IPS DF 6.9 (cell line): Measurements from ENCODE around the gene PNMA6E.

ENCODE experiments used
- DNase-seq: peaks from one replicate; pipeline ENCODE4 v3.0.0-alpha.2; 2013; ENCODE audit warnings: low read depth, low spot score
- H3K27ac ChIP-seq: one replicate; pipeline ENCODE4 v1.5.1; 2013; ENCODE audit warnings: low read length, control low read depth
- H3K27me3 ChIP-seq: 2 replicates; pipeline ENCODE4 v1.6.1; 2013; ENCODE audit warnings: mild to moderate bottlenecking, low read length; ENCODE audit not compliant: control insufficient read depth, insufficient read depth
- H3K36me3 ChIP-seq: 2 replicates; pipeline ENCODE4 v1.6.1; 2013; ENCODE audit warnings: low read length; ENCODE audit not compliant: control insufficient read depth, insufficient read depth
- H3K4me1 ChIP-seq: 2 replicates; pipeline ENCODE4 v1.6.1; 2013; ENCODE audit warnings: low read length; ENCODE audit not compliant: control insufficient read depth, insufficient read depth
- H3K4me3 ChIP-seq: 2 replicates; pipeline ENCODE4 v1.5.1; 2013; ENCODE audit warnings: mild to moderate bottlenecking, low read length
- H3K9me3 ChIP-seq: 2 replicates; pipeline ENCODE4 v1.6.1; 2013; ENCODE audit warnings: low read length, inconsistent platforms; ENCODE audit not compliant: control insufficient read depth, insufficient read depth
- WGBS: extraction: QIAGEN DNeasy Blood & Tissue Kit; methylation state at CpG from one replicate; pipeline ENCODE4 v1.1.7; 2013; ENCODE audit warnings: mixed read lengths, missing lambda C conversion rate; ENCODE audit not compliant: insufficient read length, insufficient coverage; 5-methylcytosine and 5-hydroxymethylcytosine counted together

The PNMA6E gene

DNA sequence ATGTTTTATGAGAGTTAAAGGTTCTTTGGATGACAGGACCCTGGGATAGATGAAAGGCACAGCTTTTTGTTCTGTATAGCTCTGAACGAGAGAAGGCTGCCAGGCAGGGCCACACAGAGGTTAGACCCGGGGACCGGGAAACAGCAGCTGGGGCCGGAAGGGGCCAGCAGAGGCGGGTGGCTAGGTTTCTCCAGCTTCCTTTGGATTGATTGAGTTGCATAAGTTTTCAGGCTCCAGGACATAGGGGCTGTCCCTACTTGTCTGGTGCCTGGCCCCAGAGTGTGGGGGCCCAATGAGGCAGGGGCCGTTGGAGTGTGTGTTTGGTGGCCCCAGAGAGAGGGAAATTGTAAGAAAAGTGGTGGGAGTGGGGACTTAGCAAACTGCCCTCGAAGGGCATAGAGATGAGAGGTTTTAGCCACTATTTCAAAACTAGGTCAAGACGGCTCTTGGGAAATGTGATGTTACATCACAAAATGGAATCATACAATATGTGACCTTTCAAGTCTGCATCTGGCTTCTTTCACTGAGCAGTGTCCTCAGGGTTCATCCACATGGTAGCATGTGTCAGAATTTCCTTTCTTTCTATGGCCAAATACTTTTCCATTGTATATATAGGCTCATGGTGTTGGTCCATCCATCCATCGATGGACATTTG lies 13.8 kb upstream of the PNMA6E start:
- Histone ChIP-seq H3K27ac (no peak overlapping the region), H3K36me3 (no peaks in the 10 kb centered on the region), H3K9me3 (no peaks in the 10 kb centered on the region), H3K4me1 (no peaks in the 10 kb centered on the region), H3K27me3 (peaks cover 5% of the 10 kb centered on the region), H3K4me3 (no peak overlapping the region)
- no CpG with 5 or more reads among the region's 9 CpGs for WGBS
- DNase-seq = no peak

GRCh38 chrX:153413731-153414130 lies 12.6 kb upstream of the PNMA6E start:
- no peaks in the 10 kb centered on the region for H3K36me3 ChIP-seq
- no peak for DNase-seq
- H3K9me3 ChIP-seq = no peaks in the 10 kb centered on the region
- no peak overlapping the region for H3K4me3 ChIP-seq
- no peak overlapping the region for H3K27ac ChIP-seq
- H3K4me1 ChIP-seq = no peaks in the 10 kb centered on the region
- H3K27me3 ChIP-seq = peaks cover 5% of the 10 kb centered on the region
- WGBS = no CpG with 5 or more reads among the region's 11 CpGs

DNA sequence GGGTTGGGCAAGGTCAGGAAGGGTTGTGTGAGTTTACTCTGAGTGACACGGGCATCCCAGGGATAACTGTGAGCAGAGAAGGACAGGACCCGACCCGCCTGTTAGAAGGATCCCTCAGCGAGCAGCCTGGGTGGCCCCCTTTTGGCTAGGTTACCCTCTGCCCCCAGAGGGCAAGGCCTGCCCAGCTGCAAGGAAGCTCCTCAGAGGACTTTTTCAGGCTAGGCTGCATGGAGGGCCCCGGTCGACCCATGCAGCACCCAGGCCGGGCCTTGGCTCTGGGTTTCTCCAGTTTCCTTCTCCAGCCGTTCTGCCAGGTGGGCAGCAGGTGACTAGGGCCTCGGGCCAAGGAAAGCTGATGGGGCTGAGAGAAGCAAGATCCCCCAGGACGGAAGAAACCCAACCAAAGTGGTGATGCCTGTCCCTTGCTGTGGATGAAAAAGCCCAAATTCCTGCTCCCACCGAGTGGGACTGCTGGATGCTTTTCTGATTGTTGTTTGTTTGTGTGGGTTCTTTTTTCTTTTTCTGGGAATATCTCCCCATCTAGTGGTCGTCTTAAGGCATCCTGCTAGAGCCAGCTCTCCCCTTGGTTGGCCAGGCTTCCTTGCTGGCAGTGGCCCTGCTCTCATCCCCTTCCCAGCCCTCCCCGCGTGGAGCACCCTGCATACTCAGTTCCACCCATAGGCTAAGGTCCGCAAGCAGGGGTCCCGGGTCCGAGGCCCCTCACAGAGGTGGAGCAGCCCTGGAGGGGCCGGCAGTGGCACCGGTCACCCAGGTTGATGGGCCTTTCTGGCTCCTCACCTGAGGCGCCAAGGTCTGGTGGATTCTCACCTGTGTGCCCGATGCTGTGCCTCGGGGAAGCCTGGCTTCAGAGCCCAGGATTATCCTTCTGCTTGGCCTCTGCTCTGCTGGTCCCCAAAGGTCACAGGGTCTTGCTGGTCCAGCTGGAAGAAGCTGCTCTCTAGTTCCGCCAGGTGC lies 11.9 kb upstream of the PNMA6E start:
- no peak overlapping the region for H3K4me3 ChIP-seq
- no CpG with 5 or more reads among the region's 23 CpGs for WGBS
- peaks cover 5% of the 10 kb centered on the region for H3K27me3 ChIP-seq
- no peaks in the 10 kb centered on the region for H3K9me3 ChIP-seq
- H3K27ac ChIP-seq = no peak overlapping the region
- DNase-seq = no peak
- no peaks in the 10 kb centered on the region for H3K36me3 ChIP-seq
- H3K4me1 ChIP-seq = no peaks in the 10 kb centered on the region

DNA sequence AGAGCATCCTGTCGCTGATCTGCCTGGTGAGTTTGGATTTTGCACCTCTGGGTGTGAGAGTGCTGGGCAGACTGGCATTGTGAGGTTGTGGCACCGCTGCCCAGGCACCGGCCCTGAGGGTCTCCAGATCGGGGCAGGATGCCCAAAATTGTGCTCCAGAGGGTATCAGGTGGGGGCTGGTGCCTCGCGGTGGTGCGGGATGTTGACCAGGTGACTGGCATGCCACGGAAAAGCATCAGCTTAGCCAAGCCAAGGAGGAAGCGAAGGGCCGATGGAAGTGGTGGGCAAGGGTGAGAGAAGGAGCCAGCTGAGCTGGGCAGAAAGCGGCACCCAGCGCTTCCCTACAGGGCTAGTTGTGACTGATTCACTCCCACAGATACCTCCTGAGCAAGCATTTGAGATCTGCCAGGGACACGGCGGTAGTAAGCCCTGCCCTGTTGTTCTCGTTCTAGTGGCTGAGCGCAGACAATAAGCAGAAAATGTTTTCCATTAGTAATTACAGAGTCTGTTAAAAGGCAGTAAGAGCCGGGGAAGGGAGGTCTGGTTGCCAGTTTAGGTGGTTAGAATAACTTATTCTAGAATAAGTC lies 10.9 kb upstream of the PNMA6E start:
- H3K9me3 ChIP-seq = no peaks in the 10 kb centered on the region
- no CpG with 5 or more reads among the region's 17 CpGs for WGBS
- H3K27ac ChIP-seq = no peak overlapping the region
- H3K4me3 ChIP-seq = no peak overlapping the region
- no peaks in the 10 kb centered on the region for H3K4me1 ChIP-seq
- peaks cover 5% of the 10 kb centered on the region for H3K27me3 ChIP-seq
- DNase-seq = no peak
- no peaks in the 10 kb centered on the region for H3K36me3 ChIP-seq

DNA sequence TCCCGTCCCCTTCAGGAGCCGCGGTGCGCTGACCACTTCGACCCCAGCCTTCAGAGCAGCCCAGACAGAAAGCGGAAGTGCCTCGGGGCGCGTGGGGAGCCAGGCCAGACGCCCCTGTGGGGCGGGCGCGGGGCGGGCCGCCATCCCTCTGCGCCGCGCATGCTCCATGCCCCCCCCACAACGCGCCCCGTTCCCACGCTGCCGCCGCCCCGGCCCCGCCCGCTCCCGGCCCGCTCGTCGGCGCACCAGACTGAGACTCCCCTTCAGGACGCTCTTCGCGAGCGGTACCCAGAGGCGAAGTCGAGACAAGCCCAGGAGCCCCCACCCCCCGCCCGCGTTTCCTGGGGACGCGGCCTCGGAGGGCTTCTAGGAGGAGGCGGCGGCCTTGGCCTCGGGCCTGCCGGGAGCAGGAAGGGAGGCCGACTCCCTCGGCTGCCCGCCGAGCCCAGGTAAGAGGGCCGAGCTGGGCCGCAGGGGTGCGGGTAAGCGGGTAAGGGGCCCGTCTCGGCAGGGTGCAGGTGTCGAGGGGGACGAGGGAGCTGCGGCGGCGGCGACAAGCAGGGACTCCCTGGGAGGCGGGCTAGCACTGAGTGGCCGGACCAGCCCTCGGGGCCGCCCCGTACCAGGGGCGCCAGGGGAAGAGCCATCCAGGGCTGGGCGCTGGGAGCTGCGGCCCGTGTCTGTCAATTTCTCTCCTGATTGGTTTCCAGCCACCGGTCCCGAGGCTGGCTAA lies 10.3 kb upstream of the PNMA6E start, which contains the start of gene ZFP92:
Gene ZFP92, plus strand, starts transcription at position 218 of the 733 bp plus-strand sequence. CDS start 6,851 bp downstream, outside the sequence.
- H3K36me3 ChIP-seq = no peaks in the 10 kb centered on the region
- H3K27me3 ChIP-seq = peaks cover 5% of the 10 kb centered on the region
- WGBS = no CpG with 5 or more reads among the region's 75 CpGs
- no peaks in the 10 kb centered on the region for H3K9me3 ChIP-seq
- H3K4me3 ChIP-seq = peak within 1 kb of the TSS; percentile 44; the same call in 1 of the 2 replicates
- no peak for DNase-seq
- no peak within 1 kb of the TSS for H3K27ac ChIP-seq
- no peaks in the 10 kb centered on the region for H3K4me1 ChIP-seq

- H3K4me1 ChIP-seq = no peaks in the 10 kb centered on the region
- H3K9me3 ChIP-seq = no peaks in the 10 kb centered on the region
- H3K36me3 ChIP-seq = no peaks in the 10 kb centered on the region
- peak overlapping the region; percentile 44; the same call in 1 of the 2 replicates for H3K4me3 ChIP-seq
- no CpG with 5 or more reads among the region's 12 CpGs for WGBS
- H3K27ac ChIP-seq = no peak overlapping the region
- H3K27me3 ChIP-seq = peaks cover 5% of the 10 kb centered on the region
- no peak for DNase-seq
Measured at GRCh38 chrX:153410888-153411254, 9.7 kb upstream of the PNMA6E start.

GRCh38 chrX:153410373-153410772 lies 9.2 kb upstream of the PNMA6E start:
- Histone ChIP-seq H3K4me3 (no peak overlapping the region), H3K27me3 (peaks cover 5% of the 10 kb centered on the region), H3K4me1 (no peaks in the 10 kb centered on the region), H3K27ac (no peak overlapping the region), H3K9me3 (no peaks in the 10 kb centered on the region), H3K36me3 (no peaks in the 10 kb centered on the region)
- no CpG with 5 or more reads among the region's 15 CpGs for WGBS
- DNase-seq = no peak

- Histone ChIP-seq H3K4me3 (no peak overlapping the region), H3K27me3 (peaks cover 5% of the 10 kb centered on the region), H3K9me3 (no peaks in the 10 kb centered on the region), H3K4me1 (no peaks in the 10 kb centered on the region), H3K36me3 (no peaks in the 10 kb centered on the region), H3K27ac (no peak overlapping the region)
- DNase-seq = no peak
- no CpG with 5 or more reads among the region's 30 CpGs for WGBS
Measured at GRCh38 chrX:153409414-153410101, 8.4 kb upstream of the PNMA6E start.

- no CpG with 5 or more reads among the region's 12 CpGs for WGBS
- no peaks in the 10 kb centered on the region for H3K36me3 ChIP-seq
- H3K27ac ChIP-seq = no peak overlapping the region
- no peak overlapping the region for H3K4me3 ChIP-seq
- H3K27me3 ChIP-seq = peaks cover 5% of the 10 kb centered on the region
- no peak for DNase-seq
- no peaks in the 10 kb centered on the region for H3K9me3 ChIP-seq
- no peaks in the 10 kb centered on the region for H3K4me1 ChIP-seq
Measured at GRCh38 chrX:153408871-153409351, 7.8 kb upstream of the PNMA6E start.
